Loucy (cell line): ENCODE data around the gene MTHFD1.

Source experiments
- EZH2phosphoT487 ChIP-seq: fragments of 200-600 bp; IDR thresholded peaks from 2 replicates; pipeline ENCODE4 v1.6.1; 2018; ENCODE audit warnings: antibody characterized with exemption, mild to moderate bottlenecking, moderate library complexity, borderline replicate concordance
- TF ChIP-seq, protein P1 (sequence below): fragments of 200-600 bp; sonication (generic); conservative IDR thresholded peaks from 2 replicates; pipeline ENCODE4 v1.5.1; 2014; ENCODE audit warnings: mild to moderate bottlenecking, antibody characterized with exemption, low read length

- TF ChIP-seq, protein P1, sequence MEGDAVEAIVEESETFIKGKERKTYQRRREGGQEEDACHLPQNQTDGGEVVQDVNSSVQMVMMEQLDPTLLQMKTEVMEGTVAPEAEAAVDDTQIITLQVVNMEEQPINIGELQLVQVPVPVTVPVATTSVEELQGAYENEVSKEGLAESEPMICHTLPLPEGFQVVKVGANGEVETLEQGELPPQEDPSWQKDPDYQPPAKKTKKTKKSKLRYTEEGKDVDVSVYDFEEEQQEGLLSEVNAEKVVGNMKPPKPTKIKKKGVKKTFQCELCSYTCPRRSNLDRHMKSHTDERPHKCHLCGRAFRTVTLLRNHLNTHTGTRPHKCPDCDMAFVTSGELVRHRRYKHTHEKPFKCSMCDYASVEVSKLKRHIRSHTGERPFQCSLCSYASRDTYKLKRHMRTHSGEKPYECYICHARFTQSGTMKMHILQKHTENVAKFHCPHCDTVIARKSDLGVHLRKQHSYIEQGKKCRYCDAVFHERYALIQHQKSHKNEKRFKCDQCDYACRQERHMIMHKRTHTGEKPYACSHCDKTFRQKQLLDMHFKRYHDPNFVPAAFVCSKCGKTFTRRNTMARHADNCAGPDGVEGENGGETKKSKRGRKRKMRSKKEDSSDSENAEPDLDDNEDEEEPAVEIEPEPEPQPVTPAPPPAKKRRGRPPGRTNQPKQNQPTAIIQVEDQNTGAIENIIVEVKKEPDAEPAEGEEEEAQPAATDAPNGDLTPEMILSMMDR, result no peak
- no peak for TF ChIP-seq EZH2phosphoT487
Measured at GRCh38 chr14:64417771-64418125, 29.6 kb downstream of the MTHFD1 start.
